ENCODE measurements around the gene SIVA1. TPM values are rescaled to one million over a fixed set of nuclear protein-coding genes. Genes with fewer than 3 reads are reported as not detected.
"Not testable (repeated sequence)": the region's sequence is repeated elsewhere in the genome, so short reads cannot be mapped to it uniquely, and the experiment has no call there.

Gene SIVA1
- total and polyA plus RNA-seq, 2 of the 4 experiments (the other 2 are of a cell fraction), result 166 to 184 TPM

DNA sequence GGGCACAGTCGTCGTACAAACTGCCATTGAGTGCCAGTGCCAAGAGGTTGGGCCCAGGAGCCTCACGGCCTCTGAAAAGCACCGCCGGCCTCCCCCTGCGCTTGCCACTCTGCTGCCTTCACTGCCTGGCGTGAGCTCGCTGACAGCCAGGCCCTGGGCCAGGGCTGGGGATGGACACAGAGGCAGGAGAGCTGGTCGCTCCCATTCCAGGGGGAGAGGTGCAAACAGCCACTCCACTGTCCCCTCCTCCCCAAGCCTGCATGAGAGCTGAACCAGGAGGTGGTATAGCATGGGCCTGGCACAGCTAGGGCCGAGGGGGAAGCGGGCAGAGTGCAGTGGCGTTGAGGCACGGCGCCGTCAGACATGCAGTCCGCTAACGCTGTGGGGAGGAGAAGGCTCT is 24.3 kb upstream of the SIVA1 start (continued):
- TF ChIP-seq, protein P1, sequence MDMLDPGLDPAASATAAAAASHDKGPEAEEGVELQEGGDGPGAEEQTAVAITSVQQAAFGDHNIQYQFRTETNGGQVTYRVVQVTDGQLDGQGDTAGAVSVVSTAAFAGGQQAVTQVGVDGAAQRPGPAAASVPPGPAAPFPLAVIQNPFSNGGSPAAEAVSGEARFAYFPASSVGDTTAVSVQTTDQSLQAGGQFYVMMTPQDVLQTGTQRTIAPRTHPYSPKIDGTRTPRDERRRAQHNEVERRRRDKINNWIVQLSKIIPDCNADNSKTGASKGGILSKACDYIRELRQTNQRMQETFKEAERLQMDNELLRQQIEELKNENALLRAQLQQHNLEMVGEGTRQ (IDR thresholded peaks at IDR 0.05; ENCODE audit: low read depth, low read length), result no peak
- TF ChIP-seq BHLHE40 (IDR thresholded peaks at IDR 0.05; ENCODE audit: low read depth, low read length), result no peak

DNA sequence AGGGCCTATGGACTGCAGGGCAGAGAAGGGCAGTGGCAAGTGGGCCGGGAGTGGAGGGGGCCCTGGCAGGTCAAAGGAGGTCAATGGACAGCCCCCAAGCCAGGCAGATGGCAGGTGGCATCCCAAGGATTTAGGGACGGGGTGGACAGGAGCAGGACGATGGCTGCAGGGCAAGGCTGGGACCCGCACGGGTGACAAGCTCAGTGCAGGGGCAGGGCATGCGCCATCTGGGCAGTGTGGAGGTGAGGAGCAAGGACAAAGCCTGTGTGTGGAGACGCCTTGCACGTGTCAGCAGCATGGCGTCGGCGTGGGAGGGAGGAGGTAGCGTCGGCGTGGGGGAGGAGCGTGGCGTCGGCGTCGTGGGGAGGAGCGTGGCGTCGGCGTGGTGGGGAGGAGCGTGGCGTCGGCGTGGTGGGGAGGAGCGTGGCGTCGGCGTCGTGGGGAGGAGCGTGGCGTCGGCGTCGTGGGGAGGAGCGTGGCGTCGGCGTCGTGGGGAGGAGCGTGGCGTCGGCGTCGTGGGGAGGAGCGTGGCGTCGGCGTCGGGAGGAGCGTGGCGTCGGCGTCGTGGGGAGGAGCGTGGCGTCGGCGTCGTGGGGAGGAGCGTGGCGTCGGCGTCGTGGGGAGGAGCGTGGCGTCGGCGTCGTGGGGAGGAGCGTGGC is 23.6 kb upstream of the SIVA1 start:
- H3K56ac ChIP-seq (ENCODE audit: extremely low read depth, insufficient read depth, low read length); H2BK15ac ChIP-seq (ENCODE audit: low read depth, low read length); H3K4me3 ChIP-seq (ENCODE audit: insufficient read depth, low read depth, low read length); H4K20me1 ChIP-seq (ENCODE audit: insufficient read depth, low read length); H3K18ac ChIP-seq (ENCODE audit: low read depth, low read length); ATAC-seq (ENCODE audit: low read depth); H3K36me3 ChIP-seq (ENCODE audit: control insufficient read depth, insufficient read depth, low read length); H2BK20ac ChIP-seq (ENCODE audit: low read depth, low read length); H3K27ac ChIP-seq (ENCODE audit: insufficient read depth, low read length); POLR2A ChIA-PET (ENCODE audit: unreplicated experiment); H3K4me2 ChIP-seq (ENCODE audit: low read depth, low read length); intact Hi-C loops (cut with micrococcal nuclease); H4K91ac ChIP-seq (ENCODE audit: insufficient read depth, low read depth, low read length); H3K4me1 ChIP-seq (ENCODE audit: control insufficient read depth, insufficient read depth, low read length); BruUV-seq (replicated peaks); H3K79me1 ChIP-seq (ENCODE audit: low read depth in 1 of 2, low read length in 2 of 2); H3K9me3 ChIP-seq (ENCODE audit: control insufficient read depth, insufficient read depth, low read length); DNase-seq; H2AK9ac ChIP-seq (replicated peaks; ENCODE audit: low read depth, low read length, poor library complexity); H2AK5ac ChIP-seq (ENCODE audit: low read depth, low read length); H3K14ac ChIP-seq (replicated peaks; ENCODE audit: low read depth, low read length); H2BK5ac ChIP-seq (ENCODE audit: low read depth, low read length, poor library complexity, severe bottlenecking); H3K9me1 ChIP-seq (ENCODE audit: insufficient read depth, low read length); dilution Hi-C loops (cut with HindIII; ENCODE audit: low sequenced_read_pairs, unreplicated experiment); H3K23ac ChIP-seq (ENCODE audit: low read depth, low read length); H2BK120ac ChIP-seq (ENCODE audit: low read depth, low read length); H4K8ac ChIP-seq (ENCODE audit: low read depth in 2 of 2, low read length in 2 of 2); H3K4ac ChIP-seq (ENCODE audit: low read depth, low read length); H3K9ac ChIP-seq (ENCODE audit: low read depth, low read length); H3K27me3 ChIP-seq (ENCODE audit: control insufficient read depth, insufficient read depth, low read length); H4K5ac ChIP-seq (ENCODE audit: low read depth, low read length); in situ Hi-C loops (cut with MboI; ENCODE audit: low sequenced_read_pairs): not testable (repeated sequence)
- CTCF ChIA-PET, result interaction anchor here (0.6 kb wide), 1 partner anchor 10 kb away, joined by 5 read pairs; no protein-coding TSS in a partner anchor
- peak overlapping the region; percentile 23 for H2AFZ ChIP-seq (replicated peaks; ENCODE audit: low read length, poor library complexity)
- 88% methylated on average over 12 of the region's 73 CpGs; no CpG with 5 or more reads in 1 of the 2 experiments for WGBS, 2 experiments (ENCODE audit: extremely low coverage in 2 of 2, insufficient read length in 1 of 2)
